Adrenal gland (tissue), 12 donors: ENCODE measurements around the gene HAGH. TPM values are rescaled to one million over a fixed set of nuclear protein-coding genes. Genes with fewer than 3 reads are reported as not detected.
A peak's percentile ranks its signal among the peaks of the same experiment; 100 is the strongest.

Experiments used
- DNase-seq, 7 donors: peaks; one replicate each; pipeline ENCODE4 v3.0.0-alpha.2; 2019 to 2020
- H3K27ac ChIP-seq, 5 donors: fragments of 200-600 bp; sonication (generic) in 4 of 5; 1 replicate in 3 of 5; 2 replicates in 2 of 5; pipeline versions ENCODE4 v1.5.1 to v1.8.0; 2016 to 2020; ENCODE audit warnings: mild to moderate bottlenecking in 1 of 5
- H3K27me3 ChIP-seq: fragments of 200-600 bp; 2 replicates; pipeline ENCODE4 v1.8.0; 2021
- H3K36me3 ChIP-seq, 2 donors: fragments of 200-600 bp; replicated peaks in 1 of 2; 1 replicate in 1 of 2; 2 replicates in 1 of 2; pipeline versions ENCODE4 v1.5.1 to v1.8.0; 2018 to 2022
- H3K4me1 ChIP-seq, 2 donors: fragments of 200-600 bp; replicated peaks in 1 of 2; 1 replicate in 1 of 2; 2 replicates in 1 of 2; pipeline versions ENCODE4 v1.5.1 to v1.8.0; 2018 to 2021
- H3K4me3 ChIP-seq, 4 donors: fragments of 200-600 bp; sonication (generic) in 3 of 4; one replicate each; pipeline ENCODE4 v1.5.1; 2016 to 2018
- H3K9me3 ChIP-seq, 3 donors: fragments of 200-600 bp; sonication (generic) in 1 of 3; replicated peaks in 1 of 3; 1 replicate in 2 of 3; 2 replicates in 1 of 3; pipeline versions ENCODE4 v1.5.1 to v1.8.0; 2016 to 2021
- POLR2A ChIP-seq, 2 donors: fragments of 450-650 bp; IDR thresholded peaks; one replicate each; pipeline ENCODE4 v1.6.1; 2017; ENCODE audit warnings: antibody characterized with exemption in 2 of 2, mild to moderate bottlenecking in 2 of 2, moderate library complexity in 1 of 2
- WGBS, 4 donors: extraction: QIAGEN DNeasy Blood & Tissue Kit in 2 of 4; methylation state at CpG; one replicate each; pipeline versions ENCODE4 v1.1.5 to v1.1.7; 2013 to 2017; 5-methylcytosine and 5-hydroxymethylcytosine counted together
- intact Hi-C, 2 donors: fragments of 100-400 bp; cut with DNase I; formaldehyde crosslinking; loops; one replicate each; pipeline versions ENCODE4 v1.14.1 to v1.15.0; 2022 to 2023
- polyA plus RNA-seq, 3 donors: library from polyadenylated mRNA; stranded (reverse); fragments of 200-250 nt in 2 of 3; fragments of 350-450 nt in 1 of 3; fragmentation: Illumina TruSeq in 1 of 3; extraction: RNeasy Lipid Tissue Mini Kit (QIAGEN cat#74804) in 1 of 3; gene quantifications; one replicate each; pipeline ENCODE4 v1.2.3, GENCODE V29; 2013 to 2014
- total RNA-seq, 9 donors: library from RNA; depleted of rRNA in 4 of 9; stranded (reverse); fragments of >200 nt in 4 of 9; fragments of 120-200 nt in 1 of 9; fragmentation: NEBNext Ultra II Directional in 1 of 9; extraction: Animal tissue kit (Norgen Biotek cat#: 25700) in 1 of 9; gene quantifications; one replicate each; pipeline versions ENCODE4 v1.1.0 to v1.2.4, GENCODE V29; 2013 to 2023
- TF ChIP-seq, protein P1 (sequence below), 6 experiments: fragments of 450-650 bp in 4 of 6; fragments of 200-600 bp in 2 of 6; sonication (generic) in 1 of 6; IDR thresholded peaks; 1 replicate in 5 of 6; 2 replicates in 1 of 6; pipeline versions ENCODE4 v1.5.1 to v1.8.0; 2016 to 2021; ENCODE audit warnings: antibody characterized with exemption in 6 of 6, mild to moderate bottlenecking in 2 of 6, moderate library complexity in 1 of 6
- donor health status: healthy with polysubstance abuse.
- donor health status: Bipolar disorder and iron deficiency.
- donor health status: DM: yes; HTN: yes; CAD: no.
- donor health status: DM: no; HTN: no; CAD: no.
- donor health status: DM: no; HTN: no; CAD: no.
- donor health status: DM: yes; HTN: yes; CAD: no.

Gene HAGH
- total and polyA plus RNA-seq, 12 donors = 75.3 to 318 (median 170) TPM

DNA sequence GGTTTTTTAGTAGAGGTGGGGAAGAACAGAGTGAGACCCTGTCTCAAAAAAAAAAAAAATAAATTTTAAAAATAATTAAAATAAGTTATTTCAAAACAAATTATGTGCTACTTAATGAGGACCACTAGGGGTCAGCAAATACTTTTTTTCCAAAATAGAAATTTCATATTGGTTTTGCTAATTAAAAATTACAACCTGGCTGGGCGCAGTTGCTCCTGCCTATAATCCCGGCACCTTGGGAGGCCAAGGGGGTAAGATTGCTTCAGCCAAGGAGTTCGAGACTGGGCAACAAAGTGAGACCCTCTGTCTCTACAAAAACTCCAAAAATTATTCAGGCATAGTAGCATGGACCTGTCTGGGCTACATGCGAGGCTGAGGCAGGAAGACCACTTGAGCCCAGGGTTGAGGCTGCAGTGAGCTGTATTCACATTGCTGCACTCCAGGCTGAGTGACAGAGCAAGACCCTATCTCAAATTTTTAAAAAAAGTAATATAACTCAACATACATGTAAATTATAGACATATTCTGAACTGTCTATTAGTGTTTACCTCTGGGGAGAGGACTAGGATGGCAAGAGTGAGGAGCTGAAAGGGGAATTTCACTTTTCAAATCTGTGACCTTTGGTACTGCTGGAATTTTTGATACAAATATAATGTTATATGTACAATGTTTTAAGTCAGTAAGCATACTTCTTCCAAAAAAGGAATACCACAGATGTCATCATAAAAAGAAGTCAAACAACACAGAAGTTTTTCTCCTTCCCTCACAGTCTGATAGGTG, 37.2 kb upstream of the HAGH start:
- Histone ChIP-seq H3K36me3 (no peaks in the 10 kb centered on the region), H3K4me3 (no peak overlapping the region), H3K4me1 (no peaks in the 10 kb centered on the region), H3K27me3 (peaks cover 27% of the 10 kb centered on the region), H3K27ac (no peak overlapping the region), H3K9me3 (no peaks in the 10 kb centered on the region)
- TF ChIP-seq, protein P1, sequence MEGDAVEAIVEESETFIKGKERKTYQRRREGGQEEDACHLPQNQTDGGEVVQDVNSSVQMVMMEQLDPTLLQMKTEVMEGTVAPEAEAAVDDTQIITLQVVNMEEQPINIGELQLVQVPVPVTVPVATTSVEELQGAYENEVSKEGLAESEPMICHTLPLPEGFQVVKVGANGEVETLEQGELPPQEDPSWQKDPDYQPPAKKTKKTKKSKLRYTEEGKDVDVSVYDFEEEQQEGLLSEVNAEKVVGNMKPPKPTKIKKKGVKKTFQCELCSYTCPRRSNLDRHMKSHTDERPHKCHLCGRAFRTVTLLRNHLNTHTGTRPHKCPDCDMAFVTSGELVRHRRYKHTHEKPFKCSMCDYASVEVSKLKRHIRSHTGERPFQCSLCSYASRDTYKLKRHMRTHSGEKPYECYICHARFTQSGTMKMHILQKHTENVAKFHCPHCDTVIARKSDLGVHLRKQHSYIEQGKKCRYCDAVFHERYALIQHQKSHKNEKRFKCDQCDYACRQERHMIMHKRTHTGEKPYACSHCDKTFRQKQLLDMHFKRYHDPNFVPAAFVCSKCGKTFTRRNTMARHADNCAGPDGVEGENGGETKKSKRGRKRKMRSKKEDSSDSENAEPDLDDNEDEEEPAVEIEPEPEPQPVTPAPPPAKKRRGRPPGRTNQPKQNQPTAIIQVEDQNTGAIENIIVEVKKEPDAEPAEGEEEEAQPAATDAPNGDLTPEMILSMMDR (IDR thresholded peaks at IDR 0.05) = peak; percentile 44 to 72 (median 55)
- no peak for TF ChIP-seq POLR2A (IDR thresholded peaks at IDR 0.05)
- DNase-seq = no peak
- intact Hi-C loops = loop anchor here in 1 of 2 donors (5.0 kb wide), 1 partner anchor 68 kb away; no protein-coding TSS in a partner anchor
- 10 to 23% (median 12%) methylated on average over 4 of the region's 4 CpGs for WGBS, 4 donors

DNA sequence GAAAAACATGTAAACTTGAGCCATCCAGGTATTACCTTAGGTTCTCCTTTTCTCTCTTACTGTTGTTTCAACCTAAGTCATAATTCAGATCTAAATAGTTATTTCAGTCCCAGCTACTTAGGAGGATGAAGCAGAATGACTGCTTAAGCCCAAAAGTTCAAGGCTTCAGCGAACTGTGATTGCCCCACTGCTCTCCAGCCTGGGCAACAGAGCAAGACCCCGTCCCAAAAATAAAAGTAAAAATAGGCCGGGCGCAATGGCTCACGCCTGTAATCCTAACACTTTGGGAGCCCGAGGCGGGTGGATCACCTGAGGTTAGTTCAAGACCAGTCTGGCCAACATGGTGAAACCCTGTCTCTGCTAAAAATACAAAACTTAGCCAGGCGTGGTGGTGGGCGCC, 35.8 kb upstream of the HAGH start:
- H3K9me3 ChIP-seq = no peaks in the 10 kb centered on the region
- H3K27ac ChIP-seq = no peak overlapping the region
- peaks cover 32% of the 10 kb centered on the region for H3K27me3 ChIP-seq
- H3K4me1 ChIP-seq = no peaks in the 10 kb centered on the region
- 62 to 76% (median 65%) methylated on average over 9 of the region's 9 CpGs for WGBS, 4 donors
- H3K36me3 ChIP-seq = no peaks in the 10 kb centered on the region
- H3K4me3 ChIP-seq = no peak overlapping the region
- intact Hi-C loops = loop anchor here in 1 of 2 donors (5.0 kb wide), 1 partner anchor 70 kb away; no protein-coding TSS in a partner anchor
- DNase-seq = no peak
- no peak for TF ChIP-seq POLR2A (IDR thresholded peaks at IDR 0.05)
- TF ChIP-seq, protein P1 (IDR thresholded peaks at IDR 0.05) = no peak

DNA sequence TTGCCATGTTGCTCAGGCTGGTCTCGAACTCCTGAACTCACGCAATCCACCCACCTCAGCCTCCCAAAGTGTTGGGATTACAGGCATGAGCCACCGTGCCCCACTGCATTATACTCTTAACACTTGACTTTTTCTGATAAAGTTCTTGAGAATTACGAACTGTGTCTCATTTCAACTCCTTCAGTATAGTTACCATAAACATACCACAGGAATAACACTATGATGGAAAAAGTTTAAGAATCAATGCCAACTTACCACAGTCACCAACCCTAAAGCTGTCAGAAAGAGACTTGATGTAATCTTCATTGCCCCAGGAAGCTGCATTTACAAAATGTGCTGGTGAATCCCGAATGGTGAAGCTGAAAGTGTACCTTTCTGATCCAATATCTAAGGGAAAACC, 35.1 kb upstream of the HAGH start:
- no peak for DNase-seq
- 63 to 74% (median 66%) methylated on average over 5 of the region's 5 CpGs for WGBS, 4 donors
- Histone ChIP-seq H3K36me3 (no peaks in the 10 kb centered on the region), H3K9me3 (no peaks in the 10 kb centered on the region), H3K27me3 (peaks cover 38% of the 10 kb centered on the region), H3K4me3 (no peak overlapping the region), H3K27ac (no peak overlapping the region), H3K4me1 (no peaks in the 10 kb centered on the region)
- TF ChIP-seq, protein P1 (IDR thresholded peaks at IDR 0.05) = no peak
- no peak for TF ChIP-seq POLR2A (IDR thresholded peaks at IDR 0.05)
- intact Hi-C loops = loop anchor here in 1 of 2 donors (5.0 kb wide), 1 partner anchor 71 kb away; no protein-coding TSS in a partner anchor

DNA sequence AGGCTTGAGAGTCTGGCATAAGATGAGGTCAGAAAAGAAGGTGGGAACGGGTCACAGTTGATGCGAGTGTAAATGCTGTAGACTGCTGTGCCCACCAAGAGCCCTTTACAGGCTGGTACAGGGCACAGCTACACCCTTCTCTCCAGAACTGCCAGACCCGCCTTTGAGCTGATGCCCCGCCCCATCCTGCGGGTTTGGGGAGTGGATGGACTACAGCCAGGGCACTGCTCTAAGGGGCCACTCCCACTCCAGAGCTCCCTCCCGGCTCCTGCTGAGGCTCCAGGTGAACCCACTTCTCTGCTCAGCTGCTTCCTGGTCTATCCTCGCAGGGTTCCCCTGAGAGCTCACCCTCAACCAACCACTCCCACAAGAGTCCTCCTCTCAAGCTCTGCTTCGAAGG, 33.0 kb upstream of the HAGH start:
- H3K9me3 ChIP-seq = no peaks in the 10 kb centered on the region
- no peak overlapping the region for H3K4me3 ChIP-seq
- H3K27ac ChIP-seq = no peak overlapping the region
- H3K4me1 ChIP-seq = no peaks in the 10 kb centered on the region
- TF ChIP-seq POLR2A (IDR thresholded peaks at IDR 0.05) = no peak
- TF ChIP-seq, protein P1 (IDR thresholded peaks at IDR 0.05) = no peak
- DNase-seq = no peak
- peaks cover 31% of the 10 kb centered on the region for H3K27me3 ChIP-seq
- intact Hi-C loops = loop anchor here in 1 of 2 donors (5.0 kb wide), 1 partner anchor 73 kb away; no protein-coding TSS in a partner anchor
- no peaks in the 10 kb centered on the region for H3K36me3 ChIP-seq
- 25 to 39% (median 32%) methylated on average over 6 to 8 of the region's 8 CpGs for WGBS, 4 donors
